GM18867 (cell line): Measurements from ENCODE around the gene CHDH.

ENCODE experiments used
- ATAC-seq: cut with Tn5 transposase; IDR thresholded peaks from one replicate; pipeline ENCODE4 v1.9.1; 2021; ENCODE audit warnings: mild to moderate bottlenecking, moderate library complexity; ENCODE audit not compliant: unreplicated experiment

The CHDH gene

DNA sequence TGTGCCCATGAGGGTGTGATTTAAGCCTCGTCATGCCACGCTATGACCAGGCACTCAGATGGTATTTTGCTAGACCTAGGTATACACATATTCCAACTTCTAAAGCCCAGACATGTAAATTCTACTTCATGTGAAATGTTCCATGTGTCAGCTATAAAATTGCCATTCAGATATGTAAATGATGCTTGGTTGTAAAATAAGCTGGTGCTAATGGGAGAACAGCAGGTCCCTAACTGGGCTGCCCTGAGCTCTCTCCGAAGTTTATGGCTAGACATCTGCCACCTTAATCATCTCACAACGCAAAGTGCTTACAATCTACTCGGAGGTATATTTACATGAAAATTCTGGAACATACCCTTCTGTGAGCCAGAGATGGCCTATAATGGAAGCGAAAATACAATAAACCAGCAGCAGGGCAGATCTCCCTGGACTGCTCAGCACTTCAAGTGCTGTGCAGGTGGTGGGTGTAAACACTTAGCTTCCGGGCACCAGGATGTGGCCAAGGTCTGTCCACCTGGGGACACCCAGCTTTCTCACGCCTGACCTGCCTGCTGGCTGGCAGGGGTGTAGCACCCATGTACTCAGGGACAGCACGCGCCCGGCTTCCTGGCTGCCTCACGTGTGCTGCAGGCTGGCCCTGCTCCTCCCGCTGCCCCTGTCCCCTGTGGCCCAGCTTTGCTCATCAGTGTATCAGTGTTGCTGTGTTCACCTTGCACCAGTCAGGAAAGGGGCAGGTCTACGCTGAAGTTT is 82.0 kb downstream of the CHDH start:
- ATAC-seq: no peak

DNA sequence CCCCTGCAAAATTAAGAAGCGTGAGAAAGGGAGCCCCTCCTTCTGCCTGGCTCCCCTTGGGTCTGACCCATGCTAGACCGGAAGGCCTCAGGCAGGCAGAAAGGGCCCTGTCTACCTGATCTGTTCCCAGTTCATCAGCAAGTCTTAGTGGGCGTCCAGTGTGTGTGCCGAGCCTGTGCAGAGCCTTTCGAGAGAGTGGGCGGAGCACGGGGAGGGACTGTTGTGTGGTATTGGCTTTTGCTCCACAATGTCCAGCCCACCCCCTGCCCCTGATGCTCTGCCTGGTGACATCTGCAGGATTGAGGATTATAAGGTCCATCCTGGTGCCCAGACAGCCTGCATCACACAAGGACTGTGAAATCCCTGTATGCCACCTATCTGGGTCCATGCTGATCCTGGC is 82.9 kb downstream of the CHDH start:
- ATAC-seq: no peak
